HuH-7 (cell line): Measurements from ENCODE around the gene MRTFB.

Experiments used
- DNase-seq: peaks from one replicate; pipeline ENCODE4 v3.0.0; 2011; ENCODE audit warnings: low spot score

MRTFB gene

GRCh38 chr16:14236401-14236800 is 165.3 kb downstream of the MRTFB start:
- no peak for DNase-seq

DNA sequence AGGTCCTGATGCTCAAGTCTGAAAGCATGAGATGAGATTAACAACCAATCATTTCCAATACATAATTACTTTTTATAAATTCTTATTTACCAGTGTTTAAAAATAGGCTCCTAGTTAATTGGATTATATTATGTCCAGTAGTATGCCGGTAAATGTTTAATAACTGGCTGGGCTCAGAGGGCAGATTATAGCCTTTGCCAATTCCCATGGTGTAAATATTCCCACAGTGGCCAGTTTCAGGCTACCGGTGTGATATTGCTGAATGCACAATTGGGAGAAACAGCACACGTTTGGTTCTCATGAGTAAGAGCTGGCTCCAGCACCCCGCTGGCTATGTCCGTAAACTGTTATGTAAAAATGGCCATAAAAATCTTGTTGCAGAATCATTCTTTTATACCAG is 167.6 kb downstream of the MRTFB start:
- DNase-seq = no peak

DNA sequence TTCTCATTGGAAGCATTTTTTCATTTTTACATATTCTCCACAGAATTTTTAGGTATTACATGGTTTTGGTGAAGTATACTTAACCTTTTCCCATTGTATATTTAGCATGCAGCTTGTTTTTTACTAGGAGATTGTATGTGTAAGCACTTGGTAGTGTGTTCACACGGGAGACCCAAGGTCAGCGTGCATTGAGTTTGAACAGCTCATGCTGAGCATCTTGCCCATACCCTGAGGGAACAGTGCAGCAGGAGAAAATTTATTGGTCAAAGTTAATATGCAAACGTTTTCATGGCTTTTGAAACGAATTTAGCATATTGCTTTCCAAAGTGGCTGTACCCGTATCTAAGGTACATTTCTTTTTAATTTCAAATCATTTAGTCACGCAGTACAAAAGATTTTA is 168.7 kb downstream of the MRTFB start:
- no peak for DNase-seq

GRCh38 chr16:14240219-14240843 is 169.2 kb downstream of the MRTFB start:
- peak; percentile 8 for DNase-seq

DNA sequence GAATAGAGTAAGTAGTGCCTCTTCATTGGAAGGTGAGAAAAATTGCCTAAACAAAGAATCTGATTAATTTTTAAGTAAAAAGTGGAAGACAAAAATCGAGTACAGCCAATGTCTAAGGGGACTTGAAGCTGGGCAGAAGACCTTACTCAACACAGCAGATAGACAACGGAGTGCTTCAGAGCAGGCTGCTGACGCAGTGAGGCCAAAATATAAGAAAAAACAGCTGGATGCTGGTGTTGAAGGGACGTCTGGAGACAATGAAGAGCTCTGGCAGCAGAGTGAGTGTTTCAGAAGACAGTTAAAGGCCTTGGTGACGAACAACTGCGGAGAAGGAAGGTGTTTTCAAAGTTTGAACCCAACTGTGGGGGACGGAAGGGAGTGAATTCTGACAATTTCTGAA is 169.8 kb downstream of the MRTFB start:
- DNase-seq = no peak

- DNase-seq = no peak
Observed at GRCh38 chr16:14241631-14242030, 170.5 kb downstream of the MRTFB start.

DNA sequence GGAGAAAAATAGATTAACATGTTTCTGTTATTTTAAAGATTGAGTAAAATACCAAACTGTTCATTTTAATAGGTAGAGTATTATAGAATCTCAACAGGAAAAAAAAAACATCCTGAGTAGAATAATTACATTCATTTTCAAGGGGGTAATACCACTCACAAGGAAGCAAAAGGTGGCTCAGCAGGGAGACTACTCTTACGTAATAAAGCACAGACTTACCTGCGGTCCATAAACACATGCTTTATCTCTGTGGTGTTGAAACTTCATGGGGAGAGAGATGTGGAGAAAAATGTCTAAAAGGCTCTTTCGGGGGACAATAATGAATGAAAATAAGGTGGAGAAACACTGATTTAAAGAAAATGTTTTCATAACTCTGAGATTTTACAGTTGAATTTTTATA is 171.7 kb downstream of the MRTFB start:
- no peak for DNase-seq

- DNase-seq = no peak
Observed at GRCh38 chr16:14244196-14245010, 173.3 kb downstream of the MRTFB start.

GRCh38 chr16:14248791-14249190 is 177.7 kb downstream of the MRTFB start:
- DNase-seq = no peak

GRCh38 chr16:14249291-14250032 is 178.3 kb downstream of the MRTFB start:
- DNase-seq = peak; percentile 13

DNA sequence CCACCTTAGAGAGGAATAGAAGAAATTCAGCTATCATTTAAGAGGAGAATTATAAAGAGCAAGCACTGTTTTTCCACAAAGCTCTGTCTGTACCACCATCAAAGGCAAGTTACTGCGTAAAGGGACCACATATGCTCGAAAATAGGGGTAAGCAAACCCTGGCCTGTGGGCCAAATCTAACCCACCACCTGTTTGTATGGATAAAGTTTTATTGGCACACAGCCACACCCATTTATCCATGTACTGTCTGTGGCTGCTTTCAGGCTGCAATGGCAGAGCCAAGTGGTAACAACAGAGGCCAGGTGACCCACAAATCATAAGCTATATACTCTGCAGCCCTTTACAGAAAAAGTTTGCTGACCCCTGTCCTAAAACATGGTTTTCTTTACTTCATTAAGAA is 180.3 kb downstream of the MRTFB start:
- no peak for DNase-seq

GRCh38 chr16:14252860-14253259 is 181.7 kb downstream of the MRTFB start:
- no peak for DNase-seq

- no peak for DNase-seq
Observed at GRCh38 chr16:14263011-14263410, 191.9 kb downstream of the MRTFB start.

DNA sequence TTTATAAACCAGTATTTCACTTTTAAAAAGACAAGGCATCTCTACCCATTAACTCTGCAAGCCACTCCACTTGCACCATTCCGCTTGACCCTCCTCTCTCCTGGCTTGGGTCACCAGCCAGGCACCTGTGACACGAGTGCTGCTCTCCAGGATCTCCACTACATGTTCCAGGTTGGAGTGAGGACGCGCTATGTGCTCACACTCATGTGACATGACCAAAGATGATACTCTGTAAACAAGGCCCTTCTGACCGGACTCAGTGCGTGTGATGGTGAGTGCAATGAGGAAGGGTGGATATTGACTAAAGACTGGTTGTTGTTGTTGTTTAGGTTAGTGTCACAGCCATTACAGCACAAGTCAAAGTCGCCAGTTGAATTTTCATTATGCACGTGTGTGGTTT is 192.7 kb downstream of the MRTFB start:
- DNase-seq = no peak

GRCh38 chr16:14264327-14264943 is 193.3 kb downstream of the MRTFB start:
- DNase-seq = no peak

DNA sequence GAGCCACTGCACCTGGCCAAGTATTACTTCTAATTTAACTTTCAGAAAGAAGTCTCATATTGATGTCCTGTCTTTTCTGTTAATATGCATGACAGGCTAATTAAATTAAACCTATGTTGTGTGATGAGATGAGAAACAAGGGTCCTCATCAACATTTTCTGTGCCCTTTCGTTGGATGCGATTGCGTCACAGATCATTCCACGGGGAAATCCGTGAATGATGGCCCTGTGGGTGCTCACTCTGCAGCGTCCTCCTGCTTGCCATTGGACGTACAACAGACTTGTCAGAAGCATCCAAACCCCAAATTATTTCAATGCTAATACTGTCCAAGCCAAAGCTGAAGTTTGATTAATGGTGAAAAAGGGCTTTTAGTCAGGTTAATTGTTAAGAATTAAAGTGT is 197.0 kb downstream of the MRTFB start:
- no peak for DNase-seq

DNA sequence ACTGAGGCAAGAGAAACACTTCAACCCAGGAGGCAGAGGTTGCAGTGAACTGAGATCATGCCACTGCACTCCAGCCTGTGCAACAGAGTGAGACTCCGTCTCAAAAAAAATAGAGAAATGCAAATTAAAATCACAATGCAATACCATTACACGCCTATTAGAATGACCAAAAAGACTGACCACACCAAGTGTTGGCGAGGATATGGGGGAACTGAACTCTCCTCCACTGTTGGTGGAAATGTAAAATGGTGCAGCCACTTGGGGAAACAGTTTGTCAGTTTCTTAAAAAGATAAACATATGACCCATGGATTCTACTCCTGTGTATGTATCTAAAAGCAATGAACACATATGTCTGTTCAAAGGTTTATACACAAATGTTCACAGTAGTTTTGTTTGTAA is 204.8 kb downstream of the MRTFB start:
- no peak for DNase-seq

DNA sequence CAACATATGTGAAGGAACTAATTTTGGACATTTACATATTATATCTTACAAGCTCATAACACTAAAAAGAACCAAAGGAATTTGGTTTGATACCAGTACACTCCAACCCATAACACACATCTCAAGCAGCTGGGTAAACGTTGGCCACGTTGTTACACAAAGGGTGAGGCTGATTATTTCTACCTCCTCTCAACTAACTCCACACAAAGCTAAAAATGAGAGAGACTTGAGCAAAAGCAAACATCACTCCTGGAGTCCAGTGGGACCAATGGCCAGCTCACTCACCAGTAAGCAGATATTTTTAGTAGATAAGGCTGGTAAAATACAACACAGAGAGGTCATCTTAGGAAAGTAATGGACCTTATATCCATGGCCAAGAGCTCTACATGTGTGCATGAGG is 207.6 kb downstream of the MRTFB start:
- DNase-seq = no peak

DNA sequence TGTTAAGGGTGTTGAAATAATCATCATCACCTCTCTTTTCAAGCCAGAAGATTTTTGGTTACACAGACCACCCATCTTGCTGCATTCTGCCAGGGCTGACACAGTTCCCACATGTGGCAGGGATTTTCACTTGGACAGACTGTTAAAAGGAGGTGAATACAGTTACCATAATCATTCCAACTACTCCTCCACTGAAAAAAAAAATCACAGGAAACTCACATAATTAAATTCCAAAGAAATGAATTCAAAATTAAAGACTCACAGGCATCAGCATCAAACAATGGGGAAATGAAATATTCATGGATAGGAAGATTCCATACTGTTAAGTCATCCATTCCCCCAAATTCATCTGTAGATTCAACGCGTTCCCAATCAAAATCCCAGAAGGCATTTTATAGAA is 209.4 kb downstream of the MRTFB start:
- no peak for DNase-seq

DNA sequence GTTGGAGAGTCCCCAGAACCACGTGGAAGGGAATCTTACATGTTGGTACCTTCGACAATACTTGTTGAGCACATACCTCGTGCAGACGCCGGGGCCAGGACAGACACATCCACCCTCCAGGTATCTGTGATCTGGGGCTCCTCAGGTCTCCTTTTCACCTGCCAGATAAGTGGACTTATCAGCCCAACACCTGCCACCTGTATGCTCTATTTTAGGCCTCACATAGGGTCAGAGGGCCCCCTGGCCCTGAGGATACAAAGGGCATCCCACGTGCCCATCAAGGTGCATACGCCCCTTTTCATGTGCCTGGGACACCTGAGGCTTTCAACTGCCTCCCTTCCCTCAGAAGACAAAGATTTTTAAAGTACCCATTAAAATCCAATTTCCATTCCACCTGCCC is 212.7 kb downstream of the MRTFB start:
- no peak for DNase-seq

DNA sequence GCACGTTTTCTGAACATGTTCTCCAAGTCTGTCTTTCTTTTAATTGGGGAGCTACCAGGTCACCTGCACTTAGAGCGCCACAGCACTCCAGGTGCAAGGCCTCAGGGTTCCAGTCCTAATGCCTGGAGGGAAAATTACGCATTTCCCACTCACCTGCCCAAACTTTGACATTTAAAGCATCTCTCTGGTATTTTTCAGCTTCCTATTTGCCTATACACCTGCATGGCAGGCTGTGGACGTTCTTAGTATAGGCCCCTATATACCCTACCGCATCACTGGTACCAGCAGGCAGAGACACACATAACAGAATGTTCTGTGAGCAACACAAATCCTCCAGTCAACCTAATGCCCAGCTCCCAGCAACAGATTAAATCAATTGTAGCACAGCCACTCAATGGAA is 213.3 kb downstream of the MRTFB start:
- DNase-seq = no peak

DNA sequence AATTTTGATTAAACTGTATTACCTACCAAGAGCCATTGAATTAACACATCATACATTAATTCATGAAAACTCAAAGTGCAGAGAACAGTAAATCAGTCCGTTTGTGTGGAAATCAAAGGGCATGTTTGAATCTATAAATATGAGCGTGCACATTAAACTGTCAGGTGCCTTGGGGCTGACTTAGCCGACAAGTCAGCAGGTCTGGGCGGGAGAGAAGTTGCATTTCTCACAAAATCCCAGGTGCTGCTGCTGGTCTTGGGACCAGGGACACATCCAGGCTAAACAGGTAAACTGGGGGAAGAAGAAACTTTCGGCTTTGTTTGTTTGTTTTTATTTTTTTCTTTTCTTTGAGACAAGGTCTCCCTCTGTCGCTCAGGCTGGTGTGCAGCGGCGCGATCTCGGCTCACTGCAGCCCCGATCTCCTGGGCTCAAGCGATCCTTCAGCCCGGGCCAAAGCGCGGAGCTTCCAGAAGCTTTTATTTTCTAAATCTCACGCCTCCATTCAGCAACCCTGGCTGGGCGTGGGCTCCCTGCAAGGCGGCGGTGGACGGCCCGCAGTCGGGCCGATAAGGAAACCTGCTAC is 213.9 kb downstream of the MRTFB start:
- no peak for DNase-seq
